ENCODE results near the gene PPP2R2C. TPM values are rescaled to one million over a fixed set of nuclear protein-coding genes. Genes with fewer than 3 reads are reported as not detected.

Gene PPP2R2C
- total and polyA plus RNA-seq, 2 of the 4 experiments (the other 2 are of a cell fraction), result 0.03 TPM; not detected in 1

- intact Hi-C loops (cut with micrococcal nuclease), result no loop called here
These were observed 80.6 kb downstream of the PPP2R2C start for GRCh38 chr4:6391852-6392188.

More at GRCh38 chr4:6391852-6392188, 80.6 kb downstream of the PPP2R2C start:
- no peak overlapping the region for H3K23ac ChIP-seq (ENCODE audit: low read depth, low read length)
- no peak overlapping the region for H2AK9ac ChIP-seq (replicated peaks; ENCODE audit: low read depth, low read length, poor library complexity)
- H4K91ac ChIP-seq (ENCODE audit: insufficient read depth, low read depth, low read length), result no peak overlapping the region
- DNase-seq (no peak), ATAC-seq (ENCODE audit: low read depth) (no peak)
- WGBS, 2 experiments (ENCODE audit: extremely low coverage in 2 of 2, insufficient read length in 1 of 2), result no CpG with 5 or more reads among the region's 9 CpGs
- H3K4me2 ChIP-seq (ENCODE audit: low read depth, low read length), result no peak overlapping the region
- no peaks in the 10 kb centered on the region for H3K36me3 ChIP-seq (ENCODE audit: control insufficient read depth, insufficient read depth, low read length)
- H3K4me1 ChIP-seq (ENCODE audit: control insufficient read depth, insufficient read depth, low read length), result no peaks in the 10 kb centered on the region
- no peak overlapping the region for H3K9ac ChIP-seq (ENCODE audit: low read depth, low read length)
- H3K14ac ChIP-seq (replicated peaks; ENCODE audit: low read depth, low read length), result no peak overlapping the region
- H2BK15ac ChIP-seq (ENCODE audit: low read depth, low read length), result no peak overlapping the region
- no peak overlapping the region for H3K4ac ChIP-seq (ENCODE audit: low read depth, low read length)
- no peak overlapping the region for H3K27ac ChIP-seq (ENCODE audit: insufficient read depth, low read length)
- H3K79me1 ChIP-seq (ENCODE audit: low read depth in 1 of 2, low read length in 2 of 2), result no peaks in the 10 kb centered on the region
- no peaks in the 10 kb centered on the region for H3K9me1 ChIP-seq (ENCODE audit: insufficient read depth, low read length)
- no peak overlapping the region for H3K18ac ChIP-seq (ENCODE audit: low read depth, low read length)
- no peaks in the 10 kb centered on the region for H4K20me1 ChIP-seq (ENCODE audit: insufficient read depth, low read length)
- no peak overlapping the region for H4K5ac ChIP-seq (ENCODE audit: low read depth, low read length)
- no peak overlapping the region for H2BK5ac ChIP-seq (ENCODE audit: low read depth, low read length, poor library complexity, severe bottlenecking)
- H2AK5ac ChIP-seq (ENCODE audit: low read depth, low read length), result no peak overlapping the region
- peak overlapping the region; percentile 5 for H2AFZ ChIP-seq (replicated peaks; ENCODE audit: low read length, poor library complexity)
- no peaks in the 10 kb centered on the region for H3K9me3 ChIP-seq (ENCODE audit: control insufficient read depth, insufficient read depth, low read length)
- no peak overlapping the region for H2BK20ac ChIP-seq (ENCODE audit: low read depth, low read length)
- no peak overlapping the region for H3K4me3 ChIP-seq (ENCODE audit: insufficient read depth, low read depth, low read length)
- ChIA-PET POLR2A (ENCODE audit: unreplicated experiment) (no interaction called here), CTCF (no interaction called here)
- H4K8ac ChIP-seq (ENCODE audit: low read depth in 2 of 2, low read length in 2 of 2), result no peak overlapping the region
- no peak overlapping the region for H3K56ac ChIP-seq (ENCODE audit: extremely low read depth, insufficient read depth, low read length)
- peaks cover 25% of the 10 kb centered on the region for H3K27me3 ChIP-seq (ENCODE audit: control insufficient read depth, insufficient read depth, low read length)
- TF ChIP-seq RAD21 (IDR thresholded peaks at IDR 0.05; ENCODE audit: low read length) (no peak), FOS (IDR thresholded peaks at IDR 0.05; ENCODE audit: low read depth, low read length) (no peak), MAFK (IDR thresholded peaks at IDR 0.05; ENCODE audit: low read depth, low read length) (no peak), ELK1 (IDR thresholded peaks at IDR 0.05; ENCODE audit: borderline replicate concordance, low read depth, low read length) (no peak), MXI1 (IDR thresholded peaks at IDR 0.05; ENCODE audit: borderline replicate concordance, low read depth, low read length) (no peak)
- in situ Hi-C loops (cut with MboI; ENCODE audit: low sequenced_read_pairs) (no loop called here), dilution Hi-C loops (cut with HindIII; ENCODE audit: low sequenced_read_pairs, unreplicated experiment) (no loop called here)
- no peak overlapping the region for H2BK120ac ChIP-seq (ENCODE audit: low read depth, low read length)
- BruUV-seq (replicated peaks), result no TSS peak

Data from IMR-90 (cell line).